IPS DF 6.9 (cell line): ENCODE results near the gene DISP2.

ENCODE experiments used
- DNase-seq: peaks from one replicate; pipeline ENCODE4 v3.0.0-alpha.2; 2013; ENCODE audit warnings: low read depth, low spot score
- H3K27ac ChIP-seq: one replicate; pipeline ENCODE4 v1.5.1; 2013; ENCODE audit warnings: low read length, control low read depth
- H3K27me3 ChIP-seq: 2 replicates; pipeline ENCODE4 v1.6.1; 2013; ENCODE audit warnings: mild to moderate bottlenecking, low read length; ENCODE audit not compliant: control insufficient read depth, insufficient read depth
- H3K36me3 ChIP-seq: 2 replicates; pipeline ENCODE4 v1.6.1; 2013; ENCODE audit warnings: low read length; ENCODE audit not compliant: control insufficient read depth, insufficient read depth
- H3K4me1 ChIP-seq: 2 replicates; pipeline ENCODE4 v1.6.1; 2013; ENCODE audit warnings: low read length; ENCODE audit not compliant: control insufficient read depth, insufficient read depth
- H3K4me3 ChIP-seq: 2 replicates; pipeline ENCODE4 v1.5.1; 2013; ENCODE audit warnings: mild to moderate bottlenecking, low read length
- H3K9me3 ChIP-seq: 2 replicates; pipeline ENCODE4 v1.6.1; 2013; ENCODE audit warnings: low read length, inconsistent platforms; ENCODE audit not compliant: control insufficient read depth, insufficient read depth
- WGBS: extraction: QIAGEN DNeasy Blood & Tissue Kit; methylation state at CpG from one replicate; pipeline ENCODE4 v1.1.7; 2013; ENCODE audit warnings: mixed read lengths, missing lambda C conversion rate; ENCODE audit not compliant: insufficient read length, insufficient coverage; 5-methylcytosine and 5-hydroxymethylcytosine counted together

The DISP2 gene

GRCh38 chr15:40344631-40345120 lies 13.3 kb upstream of the DISP2 start:
- WGBS = no CpG with 5 or more reads among the region's 15 CpGs
- H3K27ac ChIP-seq = no peak overlapping the region
- no peaks in the 10 kb centered on the region for H3K27me3 ChIP-seq
- no peak for DNase-seq
- peaks cover 7% of the 10 kb centered on the region for H3K4me1 ChIP-seq
- H3K9me3 ChIP-seq = no peaks in the 10 kb centered on the region
- no peak overlapping the region for H3K4me3 ChIP-seq
- H3K36me3 ChIP-seq = no peaks in the 10 kb centered on the region

- Histone ChIP-seq H3K27ac (no peak overlapping the region), H3K36me3 (no peaks in the 10 kb centered on the region), H3K27me3 (no peaks in the 10 kb centered on the region), H3K9me3 (no peaks in the 10 kb centered on the region), H3K4me1 (peaks cover 3% of the 10 kb centered on the region; the same call in 1 of the 2 replicates), H3K4me3 (no peak overlapping the region)
- DNase-seq = no peak
- no CpG with 5 or more reads among the region's 10 CpGs for whole genome bisulfite sequencing
Observed at GRCh38 chr15:40345225-40345866, 12.7 kb upstream of the DISP2 start.

- H3K27me3 ChIP-seq = no peaks in the 10 kb centered on the region
- no peak for DNase-seq
- no peaks in the 10 kb centered on the region for H3K36me3 ChIP-seq
- no peak overlapping the region for H3K4me3 ChIP-seq
- WGBS = no CpG with 5 or more reads among the region's 6 CpGs
- no peaks in the 10 kb centered on the region; the same call in 1 of the 2 replicates for H3K4me1 ChIP-seq
- no peak overlapping the region for H3K27ac ChIP-seq
- no peaks in the 10 kb centered on the region for H3K9me3 ChIP-seq
Observed at GRCh38 chr15:40345867-40346578, 12.0 kb upstream of the DISP2 start.

- Histone ChIP-seq H3K4me1 (no peaks in the 10 kb centered on the region; the same call in 1 of the 2 replicates), H3K4me3 (no peak overlapping the region), H3K36me3 (no peaks in the 10 kb centered on the region), H3K27me3 (no peaks in the 10 kb centered on the region), H3K27ac (no peak overlapping the region), H3K9me3 (no peaks in the 10 kb centered on the region)
- no CpG with 5 or more reads among the region's 15 CpGs for WGBS
- no peak for DNase-seq
Observed at GRCh38 chr15:40346579-40347558, 11.2 kb upstream of the DISP2 start.

GRCh38 chr15:40347559-40348473 lies 10.2 kb upstream of the DISP2 start:
- Histone ChIP-seq H3K4me1 (no peaks in the 10 kb centered on the region; the same call in none of the 2 replicates), H3K27ac (no peak overlapping the region), H3K27me3 (no peaks in the 10 kb centered on the region), H3K36me3 (no peaks in the 10 kb centered on the region), H3K4me3 (no peak overlapping the region), H3K9me3 (no peaks in the 10 kb centered on the region)
- DNase-seq = no peak
- no CpG with 5 or more reads among the region's 11 CpGs for WGBS

- Histone ChIP-seq H3K4me3 (no peak overlapping the region), H3K9me3 (no peaks in the 10 kb centered on the region), H3K36me3 (no peaks in the 10 kb centered on the region), H3K27ac (no peak overlapping the region), H3K27me3 (no peaks in the 10 kb centered on the region), H3K4me1 (no peaks in the 10 kb centered on the region; the same call in none of the 2 replicates)
- DNase-seq = no peak
- WGBS = no CpG with 5 or more reads among the region's 5 CpGs
Observed at GRCh38 chr15:40348474-40348870, 9.5 kb upstream of the DISP2 start.

GRCh38 chr15:40349163-40349562 lies 8.9 kb upstream of the DISP2 start:
- Histone ChIP-seq H3K9me3 (no peaks in the 10 kb centered on the region), H3K4me1 (peaks cover 3% of the 10 kb centered on the region), H3K27me3 (no peaks in the 10 kb centered on the region), H3K27ac (no peak overlapping the region), H3K36me3 (no peaks in the 10 kb centered on the region), H3K4me3 (no peak overlapping the region)
- DNase-seq = no peak
- WGBS = no CpG with 5 or more reads among the region's 5 CpGs

GRCh38 chr15:40352281-40352901 lies 5.6 kb upstream of the DISP2 start:
- Histone ChIP-seq H3K4me3 (no peak overlapping the region), H3K9me3 (no peaks in the 10 kb centered on the region), H3K27me3 (0 out of 2 replicates have a peak, but pooled peaks cover 2% of the 10 kb centered on the region), H3K4me1 (peaks cover 10% of the 10 kb centered on the region), H3K36me3 (no peaks in the 10 kb centered on the region), H3K27ac (no peak overlapping the region)
- no CpG with 5 or more reads among the region's 7 CpGs for WGBS
- DNase-seq = no peak

GRCh38 chr15:40353697-40354096 lies 4.3 kb upstream of the DISP2 start:
- Histone ChIP-seq H3K36me3 (no peaks in the 10 kb centered on the region), H3K27ac (no peak overlapping the region), H3K9me3 (no peaks in the 10 kb centered on the region), H3K4me1 (peaks cover 11% of the 10 kb centered on the region), H3K4me3 (no peak overlapping the region), H3K27me3 (0 out of 2 replicates have a peak, but pooled peaks cover 2% of the 10 kb centered on the region)
- WGBS = no CpG with 5 or more reads among the region's 5 CpGs
- DNase-seq = no peak
